ENCODE results near the gene TELO2.

Gene TELO2

GRCh38 chr16:1534021-1535020 lies 41.2 kb downstream of the TELO2 start:
- no peaks in the 10 kb centered on the region for H3K9me3 ChIP-seq (ENCODE audit: insufficient read depth, low read depth, low read length)
- H3K9ac ChIP-seq (ENCODE audit: low read depth, low read length) = no peak overlapping the region
- WGBS = 95% methylated on average over 57 of the region's 57 CpGs
- H3K27ac ChIP-seq (ENCODE audit: low read depth, low read length) = no peak overlapping the region
- H3K27me3 ChIP-seq (ENCODE audit: insufficient read depth, low read length) = no peaks in the 10 kb centered on the region
- H3K4me1 ChIP-seq (ENCODE audit: insufficient read depth, low read length) = no peaks in the 10 kb centered on the region
- H3K36me3 ChIP-seq (ENCODE audit: insufficient read depth, low read length) = no peaks in the 10 kb centered on the region
- no peak overlapping the region for H3K4me3 ChIP-seq (ENCODE audit: low read length)

GRCh38 chr16:1535391-1536291 lies 42.5 kb downstream of the TELO2 start:
- H3K4me3 ChIP-seq (ENCODE audit: low read length) = no peak overlapping the region
- H3K27ac ChIP-seq (ENCODE audit: low read depth, low read length) = no peak overlapping the region
- 90% methylated on average over 39 of the region's 39 CpGs for WGBS
- H3K9ac ChIP-seq (ENCODE audit: low read depth, low read length) = no peak overlapping the region
- H3K36me3 ChIP-seq (ENCODE audit: insufficient read depth, low read length) = no peaks in the 10 kb centered on the region
- H3K27me3 ChIP-seq (ENCODE audit: insufficient read depth, low read length) = no peaks in the 10 kb centered on the region
- no peaks in the 10 kb centered on the region for H3K4me1 ChIP-seq (ENCODE audit: insufficient read depth, low read length)
- H3K9me3 ChIP-seq (ENCODE audit: insufficient read depth, low read depth, low read length) = no peaks in the 10 kb centered on the region

GRCh38 chr16:1536601-1537000 lies 43.4 kb downstream of the TELO2 start:
- Histone ChIP-seq H3K36me3 (ENCODE audit: insufficient read depth, low read length) (no peaks in the 10 kb centered on the region), H3K4me3 (ENCODE audit: low read length) (no peak overlapping the region), H3K27me3 (ENCODE audit: insufficient read depth, low read length) (no peaks in the 10 kb centered on the region), H3K9me3 (ENCODE audit: insufficient read depth, low read depth, low read length) (no peaks in the 10 kb centered on the region), H3K9ac (ENCODE audit: low read depth, low read length) (no peak overlapping the region), H3K4me1 (ENCODE audit: insufficient read depth, low read length) (no peaks in the 10 kb centered on the region), H3K27ac (ENCODE audit: low read depth, low read length) (no peak overlapping the region)
- 94% methylated on average over 13 of the region's 13 CpGs for WGBS

- Histone ChIP-seq H3K9me3 (ENCODE audit: insufficient read depth, low read depth, low read length) (no peaks in the 10 kb centered on the region), H3K27ac (ENCODE audit: low read depth, low read length) (no peak overlapping the region), H3K27me3 (ENCODE audit: insufficient read depth, low read length) (no peaks in the 10 kb centered on the region), H3K4me1 (ENCODE audit: insufficient read depth, low read length) (no peaks in the 10 kb centered on the region), H3K36me3 (ENCODE audit: insufficient read depth, low read length) (no peaks in the 10 kb centered on the region), H3K4me3 (ENCODE audit: low read length) (no peak overlapping the region), H3K9ac (ENCODE audit: low read depth, low read length) (no peak overlapping the region)
- WGBS = 95% methylated on average over 27 of the region's 27 CpGs
Observed at GRCh38 chr16:1537138-1537577, 44.0 kb downstream of the TELO2 start.

- no peaks in the 10 kb centered on the region for H3K9me3 ChIP-seq (ENCODE audit: insufficient read depth, low read depth, low read length)
- no peak overlapping the region; the same call in 1 of the 2 replicates for H3K9ac ChIP-seq (ENCODE audit: low read depth, low read length)
- H3K4me3 ChIP-seq (ENCODE audit: low read length) = no peak overlapping the region
- WGBS = 95% methylated on average over 26 of the region's 26 CpGs
- no peaks in the 10 kb centered on the region for H3K27me3 ChIP-seq (ENCODE audit: insufficient read depth, low read length)
- H3K36me3 ChIP-seq (ENCODE audit: insufficient read depth, low read length) = no peaks in the 10 kb centered on the region
- no peak overlapping the region for H3K27ac ChIP-seq (ENCODE audit: low read depth, low read length)
- H3K4me1 ChIP-seq (ENCODE audit: insufficient read depth, low read length) = no peaks in the 10 kb centered on the region
Observed at GRCh38 chr16:1537763-1538289, 44.7 kb downstream of the TELO2 start.

- H3K4me1 ChIP-seq (ENCODE audit: insufficient read depth, low read length) = no peaks in the 10 kb centered on the region
- no peak overlapping the region for H3K4me3 ChIP-seq (ENCODE audit: low read length)
- no peak overlapping the region for H3K9ac ChIP-seq (ENCODE audit: low read depth, low read length)
- no peak overlapping the region for H3K27ac ChIP-seq (ENCODE audit: low read depth, low read length)
- WGBS = 91% methylated on average over 22 of the region's 22 CpGs
- H3K27me3 ChIP-seq (ENCODE audit: insufficient read depth, low read length) = no peaks in the 10 kb centered on the region
- H3K36me3 ChIP-seq (ENCODE audit: insufficient read depth, low read length) = no peaks in the 10 kb centered on the region
- no peaks in the 10 kb centered on the region for H3K9me3 ChIP-seq (ENCODE audit: insufficient read depth, low read depth, low read length)
Observed at GRCh38 chr16:1538804-1539520, 45.8 kb downstream of the TELO2 start.

- Histone ChIP-seq H3K27ac (ENCODE audit: low read depth, low read length) (no peak overlapping the region), H3K4me1 (ENCODE audit: insufficient read depth, low read length) (no peaks in the 10 kb centered on the region), H3K36me3 (ENCODE audit: insufficient read depth, low read length) (no peaks in the 10 kb centered on the region), H3K9ac (ENCODE audit: low read depth, low read length) (no peak overlapping the region), H3K4me3 (ENCODE audit: low read length) (no peak overlapping the region), H3K9me3 (ENCODE audit: insufficient read depth, low read depth, low read length) (no peaks in the 10 kb centered on the region), H3K27me3 (ENCODE audit: insufficient read depth, low read length) (no peaks in the 10 kb centered on the region)
- WGBS = 94% methylated on average over 35 of the region's 35 CpGs
Observed at GRCh38 chr16:1539720-1540555, 46.8 kb downstream of the TELO2 start.

- no peak overlapping the region for H3K27ac ChIP-seq (ENCODE audit: low read depth, low read length)
- 97% methylated on average over 8 of the region's 8 CpGs for WGBS
Observed at GRCh38 chr16:1540556-1540855, 47.3 kb downstream of the TELO2 start.

GRCh38 chr16:1541293-1542165 lies 48.4 kb downstream of the TELO2 start:
- H3K4me1 ChIP-seq (ENCODE audit: insufficient read depth, low read length) = no peaks in the 10 kb centered on the region
- H3K27me3 ChIP-seq (ENCODE audit: insufficient read depth, low read length) = no peaks in the 10 kb centered on the region
- H3K9me3 ChIP-seq (ENCODE audit: insufficient read depth, low read depth, low read length) = no peaks in the 10 kb centered on the region
- H3K4me3 ChIP-seq (ENCODE audit: low read length) = no peak overlapping the region
- H3K27ac ChIP-seq (ENCODE audit: low read depth, low read length) = no peak overlapping the region
- WGBS = 93% methylated on average over 41 of the region's 41 CpGs
- H3K9ac ChIP-seq (ENCODE audit: low read depth, low read length) = no peak overlapping the region
- H3K36me3 ChIP-seq (ENCODE audit: insufficient read depth, low read length) = no peaks in the 10 kb centered on the region

More at GRCh38 chr16:1540556-1540855, 47.3 kb downstream of the TELO2 start:
- no peak overlapping the region for H3K4me3 ChIP-seq (ENCODE audit: low read length)
- H3K4me1 ChIP-seq (ENCODE audit: insufficient read depth, low read length) = no peaks in the 10 kb centered on the region
- H3K9ac ChIP-seq (ENCODE audit: low read depth, low read length) = no peak overlapping the region
- H3K36me3 ChIP-seq (ENCODE audit: insufficient read depth, low read length) = no peaks in the 10 kb centered on the region
- no peaks in the 10 kb centered on the region for H3K9me3 ChIP-seq (ENCODE audit: insufficient read depth, low read depth, low read length)
- H3K27me3 ChIP-seq (ENCODE audit: insufficient read depth, low read length) = no peaks in the 10 kb centered on the region
